Endodermal cell (in vitro differentiated cells): ENCODE results near the gene CEMP1. TPM values are rescaled to one million over a fixed set of nuclear protein-coding genes. Genes with fewer than 3 reads are reported as not detected.

Experiments
- DNase-seq: peaks from one replicate; pipeline ENCODE4 v3.0.0-alpha.2; 2017
- H3K27ac ChIP-seq: 2 replicates; pipeline ENCODE4 v1.5.1; 2013; ENCODE audit warnings: mild to moderate bottlenecking, low read depth, low read length, moderate library complexity
- H3K27me3 ChIP-seq: 2 replicates; pipeline ENCODE4 v1.6.1; 2013; ENCODE audit warnings: mild to moderate bottlenecking, low read length, moderate library complexity; ENCODE audit not compliant: insufficient read depth, control insufficient read depth, poor library complexity, severe bottlenecking
- H3K36me3 ChIP-seq: 2 replicates; pipeline ENCODE4 v1.7.0; 2013; ENCODE audit warnings: mild to moderate bottlenecking, low read length, moderate library complexity; ENCODE audit not compliant: control insufficient read depth, insufficient read depth
- H3K4me1 ChIP-seq: one replicate; pipeline ENCODE4 v1.7.0; 2013; ENCODE audit warnings: low read length; ENCODE audit not compliant: control insufficient read depth, insufficient read depth
- H3K4me3 ChIP-seq: 2 replicates; pipeline ENCODE4 v1.5.1; 2013; ENCODE audit warnings: mild to moderate bottlenecking, low read length, moderate library complexity
- H3K9ac ChIP-seq: 2 replicates; pipeline ENCODE4 v1.6.1; 2013; ENCODE audit warnings: mild to moderate bottlenecking, low read length, moderate library complexity; ENCODE audit not compliant: poor library complexity, severe bottlenecking; ENCODE audit errors: extremely low read depth
- H3K9me3 ChIP-seq: 2 replicates; pipeline ENCODE4 v1.6.1; 2013; ENCODE audit warnings: mild to moderate bottlenecking, low read length, moderate library complexity; ENCODE audit not compliant: control insufficient read depth
- H3K27ac Mint-ChIP-seq: 2 replicates; pipeline ENCODE4 v1.8.0; 2020; ENCODE audit warnings: mixed read lengths
- H3K27me3 Mint-ChIP-seq: 2 replicates; pipeline ENCODE4 v1.8.0; 2021; ENCODE audit warnings: mild to moderate bottlenecking, mixed read lengths; ENCODE audit not compliant: insufficient read depth
- H3K36me3 Mint-ChIP-seq: 2 replicates; pipeline ENCODE4 v1.8.0; 2020; ENCODE audit warnings: low read depth, mixed read lengths
- H3K4me1 Mint-ChIP-seq: 2 replicates; pipeline ENCODE4 v1.8.0; 2020; ENCODE audit warnings: mixed read lengths
- H3K4me3 Mint-ChIP-seq: 2 replicates; pipeline ENCODE4 v1.8.0; 2020; ENCODE audit warnings: mild to moderate bottlenecking, moderate library complexity, mixed read lengths
- H3K9me3 Mint-ChIP-seq: 2 replicates; pipeline ENCODE4 v1.8.0; 2020; ENCODE audit warnings: mild to moderate bottlenecking, mixed read lengths
- WGBS, 2 experiments: methylation state at CpG; one replicate each; pipeline versions ENCODE4 v1.1.5 to v1.1.7; 2013; ENCODE audit warnings: missing lambda C conversion rate in 2 of 2, mixed read lengths in 1 of 2; ENCODE audit not compliant: insufficient coverage in 1 of 2, insufficient read length in 1 of 2; 5-methylcytosine and 5-hydroxymethylcytosine counted together
- total RNA-seq, 2 donors: library from RNA; stranded (reverse); fragmentation: NEBNext Ultra II Directional in 1 of 2; extraction: Animal tissue kit (Norgen Biotek cat#: 25700) in 1 of 2; gene quantifications; 2 replicates in 1 of 2; 3 replicates in 1 of 2; pipeline ENCODE4 v1.2.1, GENCODE V29; 2021
- TF ChIP-seq, protein P1 (sequence below): fragments of 200-600 bp; sonication (generic); conservative IDR thresholded peaks from 2 replicates; pipeline ENCODE4 v1.5.0; 2021; ENCODE audit warnings: antibody characterized with exemption, mild to moderate bottlenecking

Gene CEMP1
- total RNA-seq, 2 donors from 2014 or later = 0.24 TPM; not detected in 1

GRCh38 chr16:2496223-2497115 lies 34.7 kb downstream of the CEMP1 start:
- no peaks in the 10 kb centered on the region for H3K27me3 ChIP-seq
- TF ChIP-seq, protein P1, sequence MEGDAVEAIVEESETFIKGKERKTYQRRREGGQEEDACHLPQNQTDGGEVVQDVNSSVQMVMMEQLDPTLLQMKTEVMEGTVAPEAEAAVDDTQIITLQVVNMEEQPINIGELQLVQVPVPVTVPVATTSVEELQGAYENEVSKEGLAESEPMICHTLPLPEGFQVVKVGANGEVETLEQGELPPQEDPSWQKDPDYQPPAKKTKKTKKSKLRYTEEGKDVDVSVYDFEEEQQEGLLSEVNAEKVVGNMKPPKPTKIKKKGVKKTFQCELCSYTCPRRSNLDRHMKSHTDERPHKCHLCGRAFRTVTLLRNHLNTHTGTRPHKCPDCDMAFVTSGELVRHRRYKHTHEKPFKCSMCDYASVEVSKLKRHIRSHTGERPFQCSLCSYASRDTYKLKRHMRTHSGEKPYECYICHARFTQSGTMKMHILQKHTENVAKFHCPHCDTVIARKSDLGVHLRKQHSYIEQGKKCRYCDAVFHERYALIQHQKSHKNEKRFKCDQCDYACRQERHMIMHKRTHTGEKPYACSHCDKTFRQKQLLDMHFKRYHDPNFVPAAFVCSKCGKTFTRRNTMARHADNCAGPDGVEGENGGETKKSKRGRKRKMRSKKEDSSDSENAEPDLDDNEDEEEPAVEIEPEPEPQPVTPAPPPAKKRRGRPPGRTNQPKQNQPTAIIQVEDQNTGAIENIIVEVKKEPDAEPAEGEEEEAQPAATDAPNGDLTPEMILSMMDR = no peak
- H3K9me3 ChIP-seq = no peaks in the 10 kb centered on the region
- no peak for DNase-seq
- H3K27me3 Mint-ChIP-seq = no peaks in the 10 kb centered on the region
- H3K27ac Mint-ChIP-seq = no peak overlapping the region
- no peak overlapping the region for H3K4me3 ChIP-seq
- H3K4me1 ChIP-seq = no peaks in the 10 kb centered on the region
- H3K4me1 Mint-ChIP-seq = no peaks in the 10 kb centered on the region
- H3K36me3 ChIP-seq = no peaks in the 10 kb centered on the region
- H3K9ac ChIP-seq = no peak overlapping the region
- 95 to 96% methylated on average over 54 to 62 of the region's 62 CpGs for WGBS, 2 experiments
- no peak overlapping the region for H3K4me3 Mint-ChIP-seq
- H3K36me3 Mint-ChIP-seq = peaks cover 7% of the 10 kb centered on the region
- no peaks in the 10 kb centered on the region for H3K9me3 Mint-ChIP-seq
- H3K27ac ChIP-seq = no peak overlapping the region

DNA sequence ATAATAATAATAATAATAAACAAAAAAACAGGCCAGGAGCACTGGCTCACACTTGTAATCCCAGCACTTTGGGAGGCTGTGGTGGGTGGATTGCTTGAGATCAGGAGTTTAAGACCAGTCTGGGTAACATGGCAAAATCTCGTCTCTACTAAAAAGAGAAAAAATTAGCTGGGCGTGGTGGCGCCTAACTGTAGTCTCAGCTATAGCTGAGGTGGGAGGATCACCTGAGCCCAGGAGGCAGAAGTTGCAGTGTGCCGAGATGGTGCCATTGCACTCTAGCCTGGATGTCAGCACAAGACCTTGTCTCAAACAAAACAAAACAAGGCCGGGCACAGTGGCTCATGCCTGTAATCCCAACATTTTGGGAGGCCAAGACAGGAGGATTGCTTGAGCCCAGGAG lies 36.2 kb downstream of the CEMP1 start:
- no peaks in the 10 kb centered on the region for H3K9me3 Mint-ChIP-seq
- TF ChIP-seq, protein P1 = no peak
- no peaks in the 10 kb centered on the region for H3K36me3 ChIP-seq
- H3K9me3 ChIP-seq = no peaks in the 10 kb centered on the region
- H3K4me1 ChIP-seq = no peaks in the 10 kb centered on the region
- H3K9ac ChIP-seq = no peak overlapping the region
- H3K27me3 Mint-ChIP-seq = no peaks in the 10 kb centered on the region
- no peaks in the 10 kb centered on the region for H3K27me3 ChIP-seq
- no peaks in the 10 kb centered on the region for H3K4me1 Mint-ChIP-seq
- H3K27ac Mint-ChIP-seq = no peak overlapping the region
- H3K27ac ChIP-seq = no peak overlapping the region
- no peak for DNase-seq
- WGBS, 2 experiments = 92 to 93% methylated on average over 5 of the region's 5 CpGs
- H3K4me3 ChIP-seq = no peak overlapping the region
- H3K36me3 Mint-ChIP-seq = peaks cover 7% of the 10 kb centered on the region
- no peak overlapping the region for H3K4me3 Mint-ChIP-seq

- H3K9me3 Mint-ChIP-seq = no peaks in the 10 kb centered on the region
- Histone ChIP-seq H3K4me1 (no peaks in the 10 kb centered on the region), H3K27me3 (no peaks in the 10 kb centered on the region), H3K9me3 (no peaks in the 10 kb centered on the region), H3K9ac (no peak overlapping the region), H3K4me3 (no peak overlapping the region), H3K36me3 (no peaks in the 10 kb centered on the region), H3K27ac (no peak overlapping the region)
- no peak overlapping the region for H3K4me3 Mint-ChIP-seq
- TF ChIP-seq, protein P1 = no peak
- no peaks in the 10 kb centered on the region for H3K4me1 Mint-ChIP-seq
- no peaks in the 10 kb centered on the region for H3K27me3 Mint-ChIP-seq
- peaks cover 7% of the 10 kb centered on the region for H3K36me3 Mint-ChIP-seq
- no peak for DNase-seq
- no peak overlapping the region for H3K27ac Mint-ChIP-seq
- WGBS, 2 experiments = 91 to 100% methylated on average over 1 to 5 of the region's 5 CpGs
Measured at GRCh38 chr16:2494616-2495015, 36.6 kb downstream of the CEMP1 start.
